NCI-H1694 (cell line): ENCODE data around the gene GRAMD2A.
A peak's percentile ranks its signal among the peaks of the same experiment; 100 is the strongest.

ENCODE experiments used
- DNase-seq: peaks from one replicate; lab custom pipeline; 2025; lab: John Stamatoyannopoulos, UW

The GRAMD2A gene

DNA sequence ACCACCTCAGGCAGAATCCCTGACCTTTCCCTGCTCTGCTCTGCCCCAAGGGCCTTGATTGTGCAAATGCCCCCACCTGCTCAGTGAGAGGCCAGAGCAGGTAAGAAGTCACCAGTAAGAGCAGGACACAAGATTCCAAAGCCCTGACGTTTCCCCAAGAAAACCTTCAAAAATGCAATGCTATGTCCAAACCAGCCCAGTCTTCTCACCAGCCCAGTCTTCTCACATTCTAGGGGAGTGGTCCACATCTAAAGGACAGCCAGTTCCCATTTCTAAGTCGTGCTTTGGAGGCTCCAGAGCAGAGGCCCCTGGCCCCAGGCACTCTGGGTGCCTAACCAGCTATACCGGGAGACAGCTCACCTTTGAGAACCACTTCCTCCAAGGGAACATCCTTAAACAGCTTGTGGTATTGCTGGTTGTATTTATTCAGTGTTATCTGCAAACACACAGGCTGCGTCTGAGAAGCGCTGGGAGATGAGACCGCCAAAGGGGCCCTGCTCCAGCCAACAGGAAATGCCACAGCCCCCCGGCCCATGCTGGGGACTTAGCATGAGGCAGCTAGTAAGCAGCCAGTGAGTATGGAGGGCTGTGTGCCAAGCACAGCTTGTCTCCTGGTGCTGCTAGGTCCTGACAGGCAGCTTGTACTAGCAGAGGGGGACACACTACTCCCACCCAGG is 29.3 kb downstream of the GRAMD2A start:
- no peak for DNase-seq

- no peak for DNase-seq
Measured at GRCh38 chr15:72167445-72167844, 30.1 kb downstream of the GRAMD2A start.

DNA sequence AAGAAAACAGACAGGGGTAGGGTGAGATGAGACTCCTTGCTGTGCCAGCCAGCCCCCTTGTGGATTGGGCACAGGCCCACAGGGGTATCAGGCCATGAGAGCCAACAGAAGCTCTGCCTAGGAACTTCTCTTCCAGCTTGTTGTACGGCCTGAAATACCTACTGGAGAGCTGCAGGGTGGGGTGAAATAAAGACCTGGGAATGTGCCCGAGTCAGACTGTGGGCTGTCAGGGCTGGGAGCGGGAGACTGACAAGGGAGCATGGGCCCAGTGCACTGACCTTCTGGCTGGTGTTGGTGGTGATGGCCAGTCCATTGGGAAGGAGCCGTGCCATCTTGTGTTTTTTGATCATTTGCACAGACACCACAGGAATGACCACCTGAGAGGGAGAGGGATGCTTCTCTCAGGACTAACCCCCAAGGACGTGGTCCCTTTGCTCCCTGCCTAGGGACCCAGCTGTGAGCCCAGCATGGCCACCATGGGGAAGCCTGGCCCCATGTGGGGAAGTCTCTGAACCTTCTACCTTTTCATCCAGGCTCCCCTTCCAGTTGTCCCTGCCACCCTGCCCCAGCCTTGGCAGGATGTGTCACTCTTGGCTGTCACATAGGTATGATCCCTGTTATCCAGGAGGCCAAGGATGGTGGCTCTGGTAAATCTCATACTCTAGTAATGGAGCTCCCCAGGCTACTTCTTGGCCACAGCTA is 30.7 kb downstream of the GRAMD2A start:
- DNase-seq = no peak

- no peak for DNase-seq
Measured at GRCh38 chr15:72163719-72164118, 33.9 kb downstream of the GRAMD2A start.

DNA sequence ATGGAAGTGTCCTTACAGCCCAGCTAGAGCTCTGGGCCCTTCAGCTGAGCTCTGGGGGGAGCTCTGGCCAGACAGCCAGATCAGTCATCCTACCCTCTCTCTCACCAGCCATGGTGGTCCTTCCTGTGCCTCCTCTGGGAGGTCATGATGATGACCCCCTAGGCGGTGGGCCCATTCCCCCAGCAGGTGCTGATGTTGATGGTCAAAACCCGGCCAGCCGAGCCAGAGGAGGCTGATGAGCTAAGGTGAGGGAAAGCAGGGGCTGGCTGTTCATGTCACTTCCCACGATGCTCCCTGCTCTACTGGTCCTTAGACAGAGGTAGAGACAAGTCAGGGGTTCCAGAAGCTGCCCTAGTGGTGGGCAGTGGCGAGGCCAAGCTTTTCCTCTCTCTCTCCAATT is 35.0 kb downstream of the GRAMD2A start:
- no peak for DNase-seq

GRCh38 chr15:72161361-72162132 is 36.0 kb downstream of the GRAMD2A start:
- no peak for DNase-seq

DNA sequence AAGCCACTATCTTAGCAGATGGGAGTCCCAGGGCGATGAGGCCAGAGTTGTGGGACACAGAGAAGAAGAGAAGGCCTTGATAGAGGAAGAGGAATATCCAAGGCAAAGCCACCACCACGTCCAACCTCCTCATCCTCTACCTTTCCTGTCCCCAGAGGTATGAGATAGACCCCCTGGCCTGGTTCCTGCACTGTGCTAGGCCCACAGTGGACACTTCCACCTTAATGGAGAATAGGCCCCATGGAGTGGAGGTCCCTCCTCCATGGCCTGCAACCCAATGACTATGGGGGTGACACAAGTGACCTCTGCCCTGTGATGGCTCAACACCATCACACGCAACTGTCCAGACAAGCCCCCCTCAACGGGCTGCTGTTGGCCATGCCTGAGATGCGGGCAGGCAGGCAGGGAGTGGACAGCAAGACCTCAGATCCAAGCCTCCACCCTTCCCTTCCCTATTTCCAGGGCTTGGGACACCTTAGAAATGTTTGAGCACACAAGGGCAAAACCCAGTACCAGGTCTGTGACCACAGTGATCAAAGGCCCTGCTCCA is 36.8 kb downstream of the GRAMD2A start:
- DNase-seq = no peak

GRCh38 chr15:72156928-72157327 is 40.7 kb downstream of the GRAMD2A start:
- DNase-seq = no peak

- DNase-seq = peak; percentile 64
Measured at GRCh38 chr15:72155635-72156616, 41.7 kb downstream of the GRAMD2A start.

DNA sequence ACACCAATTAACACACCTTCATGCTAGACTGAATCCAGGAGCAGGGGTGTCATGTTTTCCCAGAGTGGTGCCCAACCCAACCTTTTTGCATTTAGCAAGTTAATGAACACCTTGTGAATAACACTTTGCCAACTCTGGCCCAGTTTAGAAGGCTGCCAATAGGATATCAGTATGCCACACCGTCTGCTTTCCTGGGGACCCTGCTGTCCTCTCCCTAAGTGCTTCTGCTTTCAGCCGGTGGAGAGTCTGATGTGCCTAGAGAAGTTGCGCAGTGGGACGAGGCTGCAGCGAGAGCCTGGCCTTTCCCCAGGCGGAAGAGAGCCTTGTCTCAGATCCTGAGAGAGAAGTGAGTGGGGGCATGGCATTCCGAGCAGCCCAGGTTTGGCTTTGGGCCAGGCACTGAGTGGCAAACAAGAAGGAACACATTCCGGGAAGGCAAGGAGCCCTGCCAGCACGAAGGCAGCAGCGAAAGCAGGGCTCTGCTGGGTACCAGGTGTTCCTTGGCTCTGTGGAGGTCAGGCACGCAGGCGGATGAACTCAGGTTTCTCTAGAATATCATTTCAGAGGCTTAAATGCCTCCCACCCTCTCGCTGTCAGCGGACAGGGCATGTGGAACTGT is 42.5 kb downstream of the GRAMD2A start:
- peak; percentile 24 for DNase-seq

DNA sequence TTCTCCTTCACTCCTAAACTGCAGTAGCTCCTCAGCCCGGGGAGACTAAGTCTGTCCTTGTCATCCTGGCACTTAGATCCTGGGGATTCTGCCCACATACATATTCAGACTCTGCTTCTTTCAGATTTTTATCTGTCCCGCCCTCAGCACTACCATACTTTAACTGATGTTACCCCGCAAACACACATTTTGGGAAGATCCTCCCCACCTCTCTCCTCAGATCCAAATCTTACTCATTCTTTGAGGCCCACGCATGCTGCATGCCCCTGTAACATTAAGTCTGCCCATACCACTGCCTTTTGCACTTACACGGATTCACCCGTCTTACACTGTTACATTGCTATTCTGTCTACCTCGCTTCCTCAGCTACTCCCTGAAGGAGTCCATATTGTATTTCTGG is 43.3 kb downstream of the GRAMD2A start:
- no peak for DNase-seq

GRCh38 chr15:72153269-72154000 is 44.2 kb downstream of the GRAMD2A start:
- no peak for DNase-seq

DNA sequence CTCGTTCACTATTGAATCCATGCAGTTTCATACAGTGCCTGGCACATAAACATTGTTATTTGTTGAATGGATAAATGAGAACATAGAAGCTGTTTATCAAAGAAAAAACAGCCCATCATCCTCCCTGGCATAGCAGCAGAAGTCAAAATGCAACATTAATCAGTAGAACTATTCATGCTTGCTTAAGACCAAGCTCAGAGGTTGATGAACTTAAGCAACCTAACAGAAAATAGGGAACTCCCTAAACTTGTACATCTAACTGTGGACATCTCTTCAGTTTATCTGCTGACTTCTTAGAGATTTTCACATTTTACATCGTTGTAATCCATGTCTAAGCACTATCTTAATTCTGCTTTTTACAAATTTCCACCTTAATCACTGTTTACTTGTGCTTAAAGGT is 50.2 kb downstream of the GRAMD2A start:
- no peak for DNase-seq

GRCh38 chr15:72146934-72147333 is 50.7 kb downstream of the GRAMD2A start:
- no peak for DNase-seq

- DNase-seq = no peak
Measured at GRCh38 chr15:72146221-72146620, 51.4 kb downstream of the GRAMD2A start.

- DNase-seq = no peak
Measured at GRCh38 chr15:72141171-72142084, 56.2 kb downstream of the GRAMD2A start.

GRCh38 chr15:72140088-72140487 is 57.5 kb downstream of the GRAMD2A start:
- no peak for DNase-seq

DNA sequence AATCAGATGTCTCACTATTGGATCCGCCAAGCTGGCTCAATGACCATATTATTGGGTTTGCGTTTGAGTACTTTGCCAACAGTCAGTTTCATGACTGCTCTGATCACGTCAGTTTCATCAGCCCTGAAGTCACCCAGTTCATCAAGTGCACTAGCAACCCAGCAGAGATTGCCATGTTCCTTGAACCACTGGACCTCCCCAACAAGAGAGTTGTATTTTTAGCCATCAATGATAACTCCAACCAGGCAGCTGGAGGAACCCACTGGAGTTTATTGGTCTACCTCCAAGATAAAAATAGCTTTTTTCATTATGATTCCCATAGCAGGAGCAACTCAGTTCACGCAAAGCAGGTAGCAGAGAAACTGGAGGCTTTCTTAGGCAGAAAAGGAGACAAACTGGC is 57.9 kb downstream of the GRAMD2A start:
- DNase-seq = no peak
